Esophagus muscularis mucosa (tissue), 4 donors: ENCODE measurements around the gene TBC1D10A.

Experiments used
- CTCF ChIP-seq, 3 experiments: fragments of 200-600 bp in 2 of 3; fragments of 450-650 bp in 1 of 3; sonication (generic) in 2 of 3; IDR thresholded peaks; one replicate each; pipeline ENCODE4 v1.5.1; 2017 to 2019; ENCODE audit warnings: antibody characterized with exemption in 3 of 3, mild to moderate bottlenecking in 2 of 3, moderate library complexity in 1 of 3
- EP300 ChIP-seq: sonication (generic); formaldehyde crosslinking; IDR thresholded peaks from one replicate; pipeline ENCODE4 v1.6.1; 2017; ENCODE audit warnings: antibody characterized with exemption
- POLR2A ChIP-seq: fragments of 450-650 bp; IDR thresholded peaks from one replicate; pipeline ENCODE4 v1.6.1; 2017; ENCODE audit warnings: antibody characterized with exemption, moderate library complexity, mild to moderate bottlenecking, low read depth

- TF ChIP-seq CTCF (IDR thresholded peaks at IDR 0.05) (no peak), EP300 (no peak), POLR2A (no peak)
Observed at GRCh38 chr22:30301995-30302809, 24.5 kb downstream of the TBC1D10A start.
